Measurements from ENCODE around the gene R3HDM4. TPM values are rescaled to one million over a fixed set of nuclear protein-coding genes. Genes with fewer than 3 reads are reported as not detected.

R3HDM4 gene
- total RNA-seq, 1 donor from 2014 or later: 57.9 TPM

- no peaks in the 10 kb centered on the region for H3K36me3 ChIP-seq (ENCODE audit: insufficient read depth, low read length)
- H3K79me2 ChIP-seq (ENCODE audit: insufficient read depth, low read length): peaks cover 47% of the 10 kb centered on the region
- H3K4me3 ChIP-seq (ENCODE audit: insufficient read depth, low read depth, low read length): no peak overlapping the region
- no peak overlapping the region for H3K9ac ChIP-seq (ENCODE audit: low read length)
- peaks cover 50% of the 10 kb centered on the region for H4K20me1 ChIP-seq (ENCODE audit: insufficient read depth, low read length)
- Mint-ChIP-seq H3K9me3 (ENCODE audit: unreplicated experiment) (no peaks in the 10 kb centered on the region), H3K4me1 (ENCODE audit: low read depth, unreplicated experiment) (peaks cover 14% of the 10 kb centered on the region), H3K4me3 (ENCODE audit: unreplicated experiment) (no peak overlapping the region), H3K36me3 (ENCODE audit: low read depth, unreplicated experiment) (peaks cover 9% of the 10 kb centered on the region), H3K27me3 (ENCODE audit: low read depth, unreplicated experiment) (no peaks in the 10 kb centered on the region), H3K27ac (ENCODE audit: unreplicated experiment) (no peak overlapping the region)
- FAIRE-seq (no peak), DNase-seq (ENCODE audit: low read depth) (no peak)
- no peak overlapping the region for H2AFZ ChIP-seq (ENCODE audit: low read depth, low read length)
- TF ChIP-seq EZH2 (IDR thresholded peaks at IDR 0.05; ENCODE audit: insufficient read depth, low read length) (no peak), CTCF (IDR thresholded peaks at IDR 0.05; ENCODE audit: insufficient read depth, low read depth, low read length) (no peak)
- no peak overlapping the region for H3K4me2 ChIP-seq (ENCODE audit: low read length)
- no peaks in the 10 kb centered on the region for H3K9me3 ChIP-seq (ENCODE audit: insufficient read depth, low read depth, low read length)
- no peak overlapping the region for H3K27ac ChIP-seq (ENCODE audit: low read depth, low read length)
- no peaks in the 10 kb centered on the region for H3K27me3 ChIP-seq (ENCODE audit: insufficient read depth, low read length)
- H3K4me1 ChIP-seq (ENCODE audit: insufficient read depth, low read length): peaks cover 26% of the 10 kb centered on the region
Observed at GRCh38 chr19:954672-955494, 41.9 kb upstream of the R3HDM4 start.

GRCh38 chr19:954272-954671 lies 41.3 kb upstream of the R3HDM4 start:
- H3K9ac ChIP-seq (ENCODE audit: low read length): no peak overlapping the region
- TF ChIP-seq EZH2 (IDR thresholded peaks at IDR 0.05; ENCODE audit: insufficient read depth, low read length) (no peak), CTCF (IDR thresholded peaks at IDR 0.05; ENCODE audit: insufficient read depth, low read depth, low read length) (no peak)
- H3K36me3 ChIP-seq (ENCODE audit: insufficient read depth, low read length): no peaks in the 10 kb centered on the region
- peaks cover 44% of the 10 kb centered on the region for H4K20me1 ChIP-seq (ENCODE audit: insufficient read depth, low read length)
- no peaks in the 10 kb centered on the region for H3K9me3 Mint-ChIP-seq (ENCODE audit: unreplicated experiment)
- H3K4me3 ChIP-seq (ENCODE audit: insufficient read depth, low read depth, low read length): no peak overlapping the region
- no peak overlapping the region for H3K4me3 Mint-ChIP-seq (ENCODE audit: unreplicated experiment)
- H3K9me3 ChIP-seq (ENCODE audit: insufficient read depth, low read depth, low read length): no peaks in the 10 kb centered on the region
- H3K27me3 Mint-ChIP-seq (ENCODE audit: low read depth, unreplicated experiment): no peaks in the 10 kb centered on the region
- H2AFZ ChIP-seq (ENCODE audit: low read depth, low read length): no peak overlapping the region
- no peak overlapping the region for H3K4me2 ChIP-seq (ENCODE audit: low read length)
- peaks cover 12% of the 10 kb centered on the region for H3K4me1 Mint-ChIP-seq (ENCODE audit: low read depth, unreplicated experiment)
- H3K79me2 ChIP-seq (ENCODE audit: insufficient read depth, low read length): peaks cover 43% of the 10 kb centered on the region
- H3K27me3 ChIP-seq (ENCODE audit: insufficient read depth, low read length): no peaks in the 10 kb centered on the region
- FAIRE-seq (no peak), DNase-seq (ENCODE audit: low read depth) (no peak)
- no peak overlapping the region for H3K27ac Mint-ChIP-seq (ENCODE audit: unreplicated experiment)
- H3K4me1 ChIP-seq (ENCODE audit: insufficient read depth, low read length): peaks cover 26% of the 10 kb centered on the region
- H3K36me3 Mint-ChIP-seq (ENCODE audit: low read depth, unreplicated experiment): peaks cover 6% of the 10 kb centered on the region
- H3K27ac ChIP-seq (ENCODE audit: low read depth, low read length): no peak overlapping the region
